Raji (cell line): ENCODE measurements around the gene GPR27.

Experiments used
- POLR2A ChIP-seq: IDR thresholded peaks from 2 replicates; pipeline ENCODE4 v1.6.1; 2011; ENCODE audit warnings: low read depth, low read length, control low read depth; ENCODE audit not compliant: insufficient read depth

Gene GPR27

GRCh38 chr3:71760140-71760539, 6.5 kb downstream of the GPR27 start:
- no peak for TF ChIP-seq POLR2A

GRCh38 chr3:71763426-71763825, 9.8 kb downstream of the GPR27 start:
- TF ChIP-seq POLR2A, result no peak

- no peak for TF ChIP-seq POLR2A
These were observed 17.5 kb downstream of the GPR27 start for GRCh38 chr3:71771126-71771525.

GRCh38 chr3:71771884-71772283, 18.2 kb downstream of the GPR27 start:
- no peak for TF ChIP-seq POLR2A

- no peak for TF ChIP-seq POLR2A
These were observed 22.9 kb downstream of the GPR27 start for GRCh38 chr3:71776538-71776937.

- no peak for TF ChIP-seq POLR2A
These were observed 24.7 kb downstream of the GPR27 start for GRCh38 chr3:71778353-71778752.

- TF ChIP-seq POLR2A, result no peak
These were observed 26.2 kb downstream of the GPR27 start for GRCh38 chr3:71779674-71780377.

GRCh38 chr3:71780430-71780829, 26.8 kb downstream of the GPR27 start:
- no peak for TF ChIP-seq POLR2A

- no peak for TF ChIP-seq POLR2A
These were observed 29.5 kb downstream of the GPR27 start for GRCh38 chr3:71783152-71783551.

- TF ChIP-seq POLR2A, result no peak
These were observed 30.7 kb downstream of the GPR27 start for GRCh38 chr3:71784201-71784913.

- no peak for TF ChIP-seq POLR2A
These were observed 31.4 kb downstream of the GPR27 start, which contains the start of gene PROK2 for GRCh38 chr3:71784914-71785531. Gene PROK2 (minus strand): TSS chr3:71785148. CDS start chr3:71785052, 96 bp downstream.

GRCh38 chr3:71785532-71786216, 32.0 kb downstream of the GPR27 start:
- no peak for TF ChIP-seq POLR2A

GRCh38 chr3:71786217-71786549, 32.5 kb downstream of the GPR27 start:
- TF ChIP-seq POLR2A, result no peak

GRCh38 chr3:71786551-71786950, 32.9 kb downstream of the GPR27 start:
- no peak for TF ChIP-seq POLR2A

GRCh38 chr3:71787851-71788405, 34.3 kb downstream of the GPR27 start:
- no peak for TF ChIP-seq POLR2A
